Erythroblast (primary cell): ENCODE measurements around the gene OSBPL10.

Experiments
- GATA1 ChIP-seq: IDR thresholded peaks from 2 replicates; pipeline ENCODE4 v1.6.1; 2011; ENCODE audit warnings: low read depth, mild to moderate bottlenecking, control low read depth, low read length, moderate library complexity
- POLR2A ChIP-seq: IDR thresholded peaks from 2 replicates; pipeline ENCODE4 v1.6.1; 2011; ENCODE audit warnings: mild to moderate bottlenecking, low read length

DNA sequence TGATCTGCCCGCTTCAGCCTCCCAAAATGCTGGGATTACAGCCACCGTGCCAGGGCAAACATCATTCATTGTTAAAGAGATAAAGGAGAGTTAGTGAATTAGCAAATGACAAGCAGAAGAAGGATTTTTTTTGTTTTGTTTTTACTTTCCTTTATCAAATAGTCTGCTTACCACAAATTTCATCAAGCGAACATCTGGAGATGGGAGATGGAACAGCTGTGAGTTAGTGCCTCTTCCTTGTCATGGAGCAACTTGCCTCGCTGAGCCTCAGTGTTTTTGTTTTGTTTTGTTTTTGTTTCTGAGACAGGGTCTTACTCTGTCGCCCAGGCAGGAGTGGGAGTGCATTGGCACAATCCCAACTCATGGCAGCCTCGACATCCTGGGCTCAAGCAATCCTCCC is 16.4 kb upstream of the OSBPL10 start:
- no peak for TF ChIP-seq POLR2A
- no peak for TF ChIP-seq GATA1
